H1 (cell line): ENCODE results near the gene NDUFAF8.

ENCODE experiments used
- ASH2L ChIP-seq: fragments of 200-600, 300-600 bp; sonication (generic); IDR thresholded peaks from one replicate; pipeline ENCODE4 v1.7.1; 2017; ENCODE audit warnings: low read length
- CEBPB ChIP-seq: IDR thresholded peaks from 2 replicates; pipeline ENCODE4 v1.6.1; 2012; ENCODE audit warnings: low read depth, low read length
- EZH2 ChIP-seq: fragments of 200-600 bp; sonication (generic); IDR thresholded peaks from 2 replicates; pipeline ENCODE4 v1.7.1; 2012; ENCODE audit warnings: low read depth, mild to moderate bottlenecking, moderate library complexity, low read length, inconsistent platforms; ENCODE audit not compliant: severe bottlenecking
- GABPA ChIP-seq: IDR thresholded peaks from 2 replicates; pipeline ENCODE4 v1.6.1; 2011; ENCODE audit warnings: mild to moderate bottlenecking, low read length, moderate library complexity, borderline replicate concordance; ENCODE audit not compliant: insufficient read depth
- GTF2F1 ChIP-seq: IDR thresholded peaks from 2 replicates; pipeline ENCODE4 v1.6.1; 2012; ENCODE audit warnings: low read depth, low read length, improper control_type of control experiment, borderline replicate concordance
- JUND ChIP-seq: IDR thresholded peaks from 2 replicates; pipeline ENCODE4 v1.6.1; 2011; ENCODE audit warnings: mild to moderate bottlenecking, improper control_type of control experiment, low read length
- PHF8 ChIP-seq: fragments of 200-600 bp; sonication (generic); conservative IDR thresholded peaks from 2 replicates; pipeline ENCODE4 v1.7.1; 2012; ENCODE audit warnings: low read depth, mild to moderate bottlenecking, inconsistent platforms, low read length, moderate library complexity
- POLR2A ChIP-seq, 2 experiments: IDR thresholded peaks; 1 replicate in 1 of 2; 2 replicates in 1 of 2; pipeline ENCODE4 v1.6.1; 2011; ENCODE audit warnings: low read depth in 2 of 2, low read length in 2 of 2, mild to moderate bottlenecking in 2 of 2; ENCODE audit errors: control extremely low read depth in 1 of 2
- POLR2AphosphoS5 ChIP-seq: IDR thresholded peaks from 2 replicates; pipeline ENCODE4 v1.6.1; 2011; ENCODE audit warnings: low read depth, low read length
- YY1 ChIP-seq: IDR thresholded peaks from 2 replicates; pipeline ENCODE4 v1.6.1; 2011; ENCODE audit warnings: low read depth, mild to moderate bottlenecking, low read length
- ZNF274 ChIP-seq: IDR thresholded peaks from 2 replicates; pipeline ENCODE4 v1.7.0; 2012; ENCODE audit warnings: low read length, borderline replicate concordance; ENCODE audit errors: extremely low read depth
- TF ChIP-seq, protein P1 (sequence below), 3 experiments: IDR thresholded peaks; 1 replicate in 2 of 3; 2 replicates in 1 of 3; pipeline versions ENCODE4 v1.5.1 to v1.6.1; 2011; ENCODE audit warnings: low read length in 3 of 3, mild to moderate bottlenecking in 3 of 3, inconsistent platforms in 2 of 3, low read depth in 1 of 3, moderate library complexity in 1 of 3; ENCODE audit not compliant: insufficient read depth in 1 of 3; ENCODE audit errors: control extremely low read depth in 1 of 3
- TF ChIP-seq, protein P2 (sequence below): IDR thresholded peaks from 2 replicates; pipeline ENCODE4 v1.6.1; 2012; ENCODE audit warnings: low read length, inconsistent platforms

DNA sequence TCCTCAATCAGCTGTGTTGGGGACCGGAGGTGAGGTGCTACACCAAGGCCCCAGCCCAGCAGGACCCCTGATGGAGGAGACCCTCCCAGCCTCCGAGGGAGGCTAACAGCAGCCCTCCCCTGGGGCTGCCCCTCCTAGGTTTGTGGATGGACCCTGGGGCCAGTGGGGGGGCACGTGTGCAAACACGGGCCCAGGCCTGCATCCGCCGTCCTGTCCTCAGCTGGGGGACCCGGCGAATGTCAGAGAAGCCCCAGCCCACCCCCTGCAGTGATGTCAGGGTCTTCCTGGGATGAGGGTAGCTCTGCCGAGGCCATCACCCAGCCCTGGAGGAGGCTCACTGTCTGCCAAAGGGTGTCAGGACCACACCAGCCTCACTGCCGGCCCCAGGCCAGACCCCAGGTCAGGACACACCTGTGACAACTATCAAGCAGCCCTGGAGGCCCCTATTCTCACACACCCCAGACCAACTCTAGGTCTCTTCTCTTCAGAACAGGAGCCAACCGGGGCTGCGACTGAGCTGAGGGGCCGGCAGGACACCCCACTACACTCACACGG lies 43.1 kb upstream of the NDUFAF8 start:
- no peak for TF ChIP-seq YY1
- TF ChIP-seq, protein P1, sequence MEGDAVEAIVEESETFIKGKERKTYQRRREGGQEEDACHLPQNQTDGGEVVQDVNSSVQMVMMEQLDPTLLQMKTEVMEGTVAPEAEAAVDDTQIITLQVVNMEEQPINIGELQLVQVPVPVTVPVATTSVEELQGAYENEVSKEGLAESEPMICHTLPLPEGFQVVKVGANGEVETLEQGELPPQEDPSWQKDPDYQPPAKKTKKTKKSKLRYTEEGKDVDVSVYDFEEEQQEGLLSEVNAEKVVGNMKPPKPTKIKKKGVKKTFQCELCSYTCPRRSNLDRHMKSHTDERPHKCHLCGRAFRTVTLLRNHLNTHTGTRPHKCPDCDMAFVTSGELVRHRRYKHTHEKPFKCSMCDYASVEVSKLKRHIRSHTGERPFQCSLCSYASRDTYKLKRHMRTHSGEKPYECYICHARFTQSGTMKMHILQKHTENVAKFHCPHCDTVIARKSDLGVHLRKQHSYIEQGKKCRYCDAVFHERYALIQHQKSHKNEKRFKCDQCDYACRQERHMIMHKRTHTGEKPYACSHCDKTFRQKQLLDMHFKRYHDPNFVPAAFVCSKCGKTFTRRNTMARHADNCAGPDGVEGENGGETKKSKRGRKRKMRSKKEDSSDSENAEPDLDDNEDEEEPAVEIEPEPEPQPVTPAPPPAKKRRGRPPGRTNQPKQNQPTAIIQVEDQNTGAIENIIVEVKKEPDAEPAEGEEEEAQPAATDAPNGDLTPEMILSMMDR (IDR thresholded peaks at IDR 0.05; ENCODE audit: control extremely low read depth in 1 of 3, insufficient read depth in 1 of 3, low read depth in 1 of 3, low read length in 3 of 3) = no peak
- TF ChIP-seq EZH2 = no peak
- TF ChIP-seq PHF8 = no peak
- no peak for TF ChIP-seq POLR2AphosphoS5
- TF ChIP-seq CEBPB = no peak
- TF ChIP-seq, protein P2, sequence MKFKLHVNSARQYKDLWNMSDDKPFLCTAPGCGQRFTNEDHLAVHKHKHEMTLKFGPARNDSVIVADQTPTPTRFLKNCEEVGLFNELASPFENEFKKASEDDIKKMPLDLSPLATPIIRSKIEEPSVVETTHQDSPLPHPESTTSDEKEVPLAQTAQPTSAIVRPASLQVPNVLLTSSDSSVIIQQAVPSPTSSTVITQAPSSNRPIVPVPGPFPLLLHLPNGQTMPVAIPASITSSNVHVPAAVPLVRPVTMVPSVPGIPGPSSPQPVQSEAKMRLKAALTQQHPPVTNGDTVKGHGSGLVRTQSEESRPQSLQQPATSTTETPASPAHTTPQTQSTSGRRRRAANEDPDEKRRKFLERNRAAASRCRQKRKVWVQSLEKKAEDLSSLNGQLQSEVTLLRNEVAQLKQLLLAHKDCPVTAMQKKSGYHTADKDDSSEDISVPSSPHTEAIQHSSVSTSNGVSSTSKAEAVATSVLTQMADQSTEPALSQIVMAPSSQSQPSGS = no peak
- TF ChIP-seq ZNF274 = no peak
- TF ChIP-seq JUND = no peak
- TF ChIP-seq GTF2F1 = no peak
- TF ChIP-seq GABPA = no peak
- no peak for TF ChIP-seq ASH2L
- TF ChIP-seq POLR2A (IDR thresholded peaks at IDR 0.05; ENCODE audit: control extremely low read depth in 1 of 2, low read depth in 2 of 2, low read length in 2 of 2) = no peak
